ENCODE data around the gene IFT88. TPM values are rescaled to one million over a fixed set of nuclear protein-coding genes. Genes with fewer than 3 reads are reported as not detected.

Gene IFT88
- total and polyA plus RNA-seq, 2 of the 4 experiments (the other 2 are of a cell fraction) = 5.5 to 8.6 TPM

DNA sequence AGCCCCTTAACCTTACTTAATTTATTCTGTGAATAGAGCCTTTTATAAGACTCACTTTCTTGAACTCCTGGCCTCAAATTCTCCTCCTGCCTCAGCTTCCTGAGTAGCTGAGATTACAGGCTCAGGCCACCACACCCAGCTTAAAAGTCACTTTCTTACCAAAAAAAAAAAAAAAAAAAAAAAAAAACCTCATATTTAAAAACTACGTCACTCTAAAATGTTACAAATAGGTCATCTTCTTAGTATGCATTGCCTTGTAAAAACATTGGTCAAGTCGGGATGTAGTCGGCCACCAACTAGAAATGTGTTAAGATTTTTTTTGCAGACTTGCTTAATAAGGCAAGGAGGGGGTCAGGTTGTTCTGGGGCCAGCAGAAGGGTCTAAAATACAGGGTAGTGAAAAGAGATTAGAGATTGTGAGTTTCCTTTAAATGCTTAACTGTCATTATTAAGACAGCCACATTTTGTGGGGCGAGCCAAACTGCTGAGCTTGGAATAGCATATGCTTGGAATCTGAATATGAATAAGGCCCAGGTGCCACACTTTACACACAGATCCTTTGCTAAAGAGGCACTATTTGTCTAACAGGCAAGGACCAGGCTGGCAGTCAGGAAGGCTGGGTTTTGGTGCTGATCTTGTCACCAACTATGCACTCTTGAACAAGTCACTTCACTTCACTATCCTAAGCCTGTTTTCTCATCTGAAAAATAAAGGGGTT lies 120.1 kb downstream of the IFT88 start:
- Histone ChIP-seq H3K36me3 (ENCODE audit: control insufficient read depth, insufficient read depth, low read length) (no peaks in the 10 kb centered on the region), H4K8ac (ENCODE audit: low read depth in 2 of 2, low read length in 2 of 2) (no peak overlapping the region), H2BK20ac (ENCODE audit: low read depth, low read length) (no peak overlapping the region), H3K9me1 (ENCODE audit: insufficient read depth, low read length) (no peaks in the 10 kb centered on the region), H3K27me3 (ENCODE audit: control insufficient read depth, insufficient read depth, low read length) (no peaks in the 10 kb centered on the region), H2BK120ac (ENCODE audit: low read depth, low read length) (no peak overlapping the region), H3K27ac (ENCODE audit: insufficient read depth, low read length) (no peak overlapping the region), H3K4ac (ENCODE audit: low read depth, low read length) (no peak overlapping the region), H2BK5ac (ENCODE audit: low read depth, low read length, poor library complexity, severe bottlenecking) (no peak overlapping the region), H4K91ac (ENCODE audit: insufficient read depth, low read depth, low read length) (no peak overlapping the region), H3K9ac (ENCODE audit: low read depth, low read length) (no peak overlapping the region), H3K56ac (ENCODE audit: extremely low read depth, insufficient read depth, low read length) (no peak overlapping the region), H3K18ac (ENCODE audit: low read depth, low read length) (no peak overlapping the region; the same call in 1 of the 2 replicates), H4K5ac (ENCODE audit: low read depth, low read length) (no peak overlapping the region), H3K79me1 (ENCODE audit: low read depth in 1 of 2, low read length in 2 of 2) (no peaks in the 10 kb centered on the region), H3K4me3 (ENCODE audit: insufficient read depth, low read depth, low read length) (no peak overlapping the region), H3K9me3 (ENCODE audit: control insufficient read depth, insufficient read depth, low read length) (no peaks in the 10 kb centered on the region), H2AK9ac (replicated peaks; ENCODE audit: low read depth, low read length, poor library complexity) (no peak overlapping the region), H2AK5ac (ENCODE audit: low read depth, low read length) (no peak overlapping the region), H3K23ac (ENCODE audit: low read depth, low read length) (no peak overlapping the region), H4K20me1 (ENCODE audit: insufficient read depth, low read length) (no peaks in the 10 kb centered on the region), H3K14ac (replicated peaks; ENCODE audit: low read depth, low read length) (no peak overlapping the region), H3K4me2 (ENCODE audit: low read depth, low read length) (no peak overlapping the region), H2AFZ (replicated peaks; ENCODE audit: low read length, poor library complexity) (no peak overlapping the region), H2BK15ac (ENCODE audit: low read depth, low read length) (no peak overlapping the region), H3K4me1 (ENCODE audit: control insufficient read depth, insufficient read depth, low read length) (peaks cover 2% of the 10 kb centered on the region; the same call in 1 of the 2 replicates)
- TF ChIP-seq, protein P1, sequence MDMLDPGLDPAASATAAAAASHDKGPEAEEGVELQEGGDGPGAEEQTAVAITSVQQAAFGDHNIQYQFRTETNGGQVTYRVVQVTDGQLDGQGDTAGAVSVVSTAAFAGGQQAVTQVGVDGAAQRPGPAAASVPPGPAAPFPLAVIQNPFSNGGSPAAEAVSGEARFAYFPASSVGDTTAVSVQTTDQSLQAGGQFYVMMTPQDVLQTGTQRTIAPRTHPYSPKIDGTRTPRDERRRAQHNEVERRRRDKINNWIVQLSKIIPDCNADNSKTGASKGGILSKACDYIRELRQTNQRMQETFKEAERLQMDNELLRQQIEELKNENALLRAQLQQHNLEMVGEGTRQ (IDR thresholded peaks at IDR 0.05; ENCODE audit: low read depth, low read length) = no peak
- TF ChIP-seq CEBPB (IDR thresholded peaks at IDR 0.05; ENCODE audit: low read depth, low read length) (no peak), RFX5 (IDR thresholded peaks at IDR 0.05; ENCODE audit: low read depth, low read length) (no peak), RCOR1 (IDR thresholded peaks at IDR 0.05; ENCODE audit: insufficient replicate concordance, low read length) (no peak), POLR2A (IDR thresholded peaks at IDR 0.05; ENCODE audit: low read depth, low read length) (no peak), MXI1 (IDR thresholded peaks at IDR 0.05; ENCODE audit: borderline replicate concordance, low read depth, low read length) (no peak)
- in situ Hi-C loops (cut with MboI; ENCODE audit: low sequenced_read_pairs) (no loop called here), dilution Hi-C loops (cut with HindIII; ENCODE audit: low sequenced_read_pairs, unreplicated experiment) (no loop called here), intact Hi-C loops (cut with micrococcal nuclease) (loop anchor here (5.0 kb wide), 1 partner anchor 160 kb away; the partner anchor contains the start of gene CRYL1)
- ChIA-PET CTCF (interaction anchor here (0.6 kb wide), 1 partner anchor 8 kb away, joined by 3 read pairs; no protein-coding TSS in a partner anchor), POLR2A (ENCODE audit: unreplicated experiment) (no interaction called here)
- ATAC-seq (ENCODE audit: low read depth) = no peak
- BruUV-seq (replicated peaks) = no TSS peak
- 100% methylated on average over 1 of the region's 4 CpGs; no CpG with 5 or more reads in 1 of the 2 experiments for WGBS, 2 experiments (ENCODE audit: extremely low coverage in 2 of 2, insufficient read length in 1 of 2)
- DNase-seq = no peak

All from IMR-90 (cell line).